ENCODE data around the gene CHST11.

DNA sequence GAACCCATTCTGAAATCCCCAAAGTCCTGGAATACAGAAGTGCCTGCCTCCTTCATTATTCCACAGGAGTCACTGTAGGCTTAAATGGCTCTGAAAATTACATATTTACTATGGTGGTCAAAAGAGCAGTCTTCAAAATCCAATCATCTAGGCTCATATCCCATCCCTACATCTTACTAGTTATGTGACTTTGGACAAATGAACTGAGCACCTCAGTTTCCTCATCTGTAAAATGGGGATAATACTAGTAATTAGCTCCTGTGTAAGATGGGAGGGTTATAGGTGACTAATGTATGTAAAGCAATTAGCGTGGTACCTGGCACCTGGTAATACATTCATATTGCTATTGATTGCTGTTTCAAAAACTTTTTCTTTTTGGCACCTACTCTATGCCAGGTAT lies 243.6 kb downstream of the CHST11 start:
- TF ChIP-seq, protein P1, sequence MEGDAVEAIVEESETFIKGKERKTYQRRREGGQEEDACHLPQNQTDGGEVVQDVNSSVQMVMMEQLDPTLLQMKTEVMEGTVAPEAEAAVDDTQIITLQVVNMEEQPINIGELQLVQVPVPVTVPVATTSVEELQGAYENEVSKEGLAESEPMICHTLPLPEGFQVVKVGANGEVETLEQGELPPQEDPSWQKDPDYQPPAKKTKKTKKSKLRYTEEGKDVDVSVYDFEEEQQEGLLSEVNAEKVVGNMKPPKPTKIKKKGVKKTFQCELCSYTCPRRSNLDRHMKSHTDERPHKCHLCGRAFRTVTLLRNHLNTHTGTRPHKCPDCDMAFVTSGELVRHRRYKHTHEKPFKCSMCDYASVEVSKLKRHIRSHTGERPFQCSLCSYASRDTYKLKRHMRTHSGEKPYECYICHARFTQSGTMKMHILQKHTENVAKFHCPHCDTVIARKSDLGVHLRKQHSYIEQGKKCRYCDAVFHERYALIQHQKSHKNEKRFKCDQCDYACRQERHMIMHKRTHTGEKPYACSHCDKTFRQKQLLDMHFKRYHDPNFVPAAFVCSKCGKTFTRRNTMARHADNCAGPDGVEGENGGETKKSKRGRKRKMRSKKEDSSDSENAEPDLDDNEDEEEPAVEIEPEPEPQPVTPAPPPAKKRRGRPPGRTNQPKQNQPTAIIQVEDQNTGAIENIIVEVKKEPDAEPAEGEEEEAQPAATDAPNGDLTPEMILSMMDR (IDR thresholded peaks at IDR 0.05), result no peak
- no peak for TF ChIP-seq EZH2 (IDR thresholded peaks at IDR 0.05)
- no peak for TF ChIP-seq EZH2phosphoT487 (IDR thresholded peaks at IDR 0.05)

Measured in neural progenitor cell (in vitro differentiated cells).